ENCODE data around the gene STAT3.

- TF ChIP-seq, protein P1, sequence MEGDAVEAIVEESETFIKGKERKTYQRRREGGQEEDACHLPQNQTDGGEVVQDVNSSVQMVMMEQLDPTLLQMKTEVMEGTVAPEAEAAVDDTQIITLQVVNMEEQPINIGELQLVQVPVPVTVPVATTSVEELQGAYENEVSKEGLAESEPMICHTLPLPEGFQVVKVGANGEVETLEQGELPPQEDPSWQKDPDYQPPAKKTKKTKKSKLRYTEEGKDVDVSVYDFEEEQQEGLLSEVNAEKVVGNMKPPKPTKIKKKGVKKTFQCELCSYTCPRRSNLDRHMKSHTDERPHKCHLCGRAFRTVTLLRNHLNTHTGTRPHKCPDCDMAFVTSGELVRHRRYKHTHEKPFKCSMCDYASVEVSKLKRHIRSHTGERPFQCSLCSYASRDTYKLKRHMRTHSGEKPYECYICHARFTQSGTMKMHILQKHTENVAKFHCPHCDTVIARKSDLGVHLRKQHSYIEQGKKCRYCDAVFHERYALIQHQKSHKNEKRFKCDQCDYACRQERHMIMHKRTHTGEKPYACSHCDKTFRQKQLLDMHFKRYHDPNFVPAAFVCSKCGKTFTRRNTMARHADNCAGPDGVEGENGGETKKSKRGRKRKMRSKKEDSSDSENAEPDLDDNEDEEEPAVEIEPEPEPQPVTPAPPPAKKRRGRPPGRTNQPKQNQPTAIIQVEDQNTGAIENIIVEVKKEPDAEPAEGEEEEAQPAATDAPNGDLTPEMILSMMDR (conservative IDR thresholded peaks at IDR 0.05; ENCODE audit: low read length) = no peak
- no peak for TF ChIP-seq EZH2phosphoT487 (IDR thresholded peaks at IDR 0.05; ENCODE audit: borderline replicate concordance, low read depth, low read length)
Measured at GRCh38 chr17:42276359-42276608, 112.0 kb downstream of the STAT3 start, which contains the start of gene STAT5B.
